Stimulated activated CD8-positive, alpha-beta memory T cell treated with anti-CD3 and anti-CD28 coated beads, Interleukin-7, amount 100 ng/mL, for 24 hours (primary cell): Measurements from ENCODE around the gene AFDN.

Source experiments
- DNase-seq: peaks from one replicate; pipeline ENCODE4 v3.0.0-alpha.2; 2020; ENCODE audit warnings: low read depth

Gene AFDN

GRCh38 chr6:168004023-168004422, 177.3 kb downstream of the AFDN start:
- no peak for DNase-seq

- DNase-seq = no peak
Observed at GRCh38 chr6:168004945-168005344, 178.2 kb downstream of the AFDN start.

- DNase-seq = no peak
Observed at GRCh38 chr6:168005796-168006195, 179.1 kb downstream of the AFDN start.

- DNase-seq = no peak
Observed at GRCh38 chr6:168007592-168008338, 181.1 kb downstream of the AFDN start.

- no peak for DNase-seq
Observed at GRCh38 chr6:168009331-168009730, 182.6 kb downstream of the AFDN start.

- DNase-seq = no peak
Observed at GRCh38 chr6:168011291-168011690, 184.6 kb downstream of the AFDN start.

GRCh38 chr6:168012431-168013249, 185.9 kb downstream of the AFDN start:
- no peak for DNase-seq

GRCh38 chr6:168013250-168013915, 186.7 kb downstream of the AFDN start:
- no peak for DNase-seq

GRCh38 chr6:168014428-168014827, 187.7 kb downstream of the AFDN start:
- no peak for DNase-seq

GRCh38 chr6:168015009-168015408, 188.3 kb downstream of the AFDN start:
- no peak for DNase-seq

GRCh38 chr6:168015482-168016175, 188.9 kb downstream of the AFDN start:
- DNase-seq = no peak

- DNase-seq = no peak
Observed at GRCh38 chr6:168016176-168016620, 189.5 kb downstream of the AFDN start.

GRCh38 chr6:168016721-168017525, 190.2 kb downstream of the AFDN start:
- DNase-seq = no peak

- DNase-seq = no peak
Observed at GRCh38 chr6:168017629-168018028, 190.9 kb downstream of the AFDN start.

- DNase-seq = no peak
Observed at GRCh38 chr6:168018664-168019063, 192.0 kb downstream of the AFDN start.

GRCh38 chr6:168020242-168020641, 193.5 kb downstream of the AFDN start:
- DNase-seq = no peak

- DNase-seq = no peak
Observed at GRCh38 chr6:168021581-168021980, 194.9 kb downstream of the AFDN start.
